ENCODE results near the gene ECT2L.
A peak's percentile ranks its signal among the peaks of the same experiment; 100 is the strongest.

The ECT2L gene

GRCh38 chr6:138818496-138819194 lies 22.8 kb downstream of the ECT2L start:
- no peak overlapping the region for H3K9ac ChIP-seq
- H3K27me3 ChIP-seq, result no peaks in the 10 kb centered on the region
- H3K27ac ChIP-seq, result no peak overlapping the region
- no peaks in the 10 kb centered on the region for H3K9me3 ChIP-seq
- peak overlapping the region; percentile 50 for H3K4me2 ChIP-seq
- H3K4me1 ChIP-seq, result peaks cover 45% of the 10 kb centered on the region
- no peaks in the 10 kb centered on the region for H4K20me1 ChIP-seq
- no peak overlapping the region for H3K4me3 ChIP-seq
- no peak for TF ChIP-seq Cebpa-rat (IDR thresholded peaks at IDR 0.05)
- no peaks in the 10 kb centered on the region for H3K36me3 ChIP-seq

GRCh38 chr6:138821519-138821918 lies 25.6 kb downstream of the ECT2L start:
- no peak for TF ChIP-seq Cebpa-rat (IDR thresholded peaks at IDR 0.05)
- Histone ChIP-seq H3K4me2 (peak overlapping the region; percentile 50), H3K4me3 (no peak overlapping the region)

GRCh38 chr6:138824482-138825144 lies 28.7 kb downstream of the ECT2L start:
- H3K27ac ChIP-seq, result no peak overlapping the region
- no peaks in the 10 kb centered on the region for H4K20me1 ChIP-seq
- no peak overlapping the region for H3K9ac ChIP-seq

More at GRCh38 chr6:138821519-138821918, 25.6 kb downstream of the ECT2L start:
- H3K9ac ChIP-seq, result no peak overlapping the region; the same call in 1 of the 2 replicates
- no peaks in the 10 kb centered on the region for H3K36me3 ChIP-seq
- peaks cover 45% of the 10 kb centered on the region for H3K4me1 ChIP-seq
- no peaks in the 10 kb centered on the region for H3K9me3 ChIP-seq
- no peaks in the 10 kb centered on the region for H4K20me1 ChIP-seq
- peak overlapping the region; percentile 72 for H3K27ac ChIP-seq
- H3K27me3 ChIP-seq, result no peaks in the 10 kb centered on the region

GRCh38 chr6:138830248-138830647 lies 34.4 kb downstream of the ECT2L start:
- no peak overlapping the region for H3K4me2 ChIP-seq
- H3K4me3 ChIP-seq, result no peak overlapping the region
- H3K9ac ChIP-seq, result no peak overlapping the region
- no peak for TF ChIP-seq Cebpa-rat (IDR thresholded peaks at IDR 0.05)
- H3K27me3 ChIP-seq, result no peaks in the 10 kb centered on the region
- H3K4me1 ChIP-seq, result no peaks in the 10 kb centered on the region
- H3K9me3 ChIP-seq, result no peaks in the 10 kb centered on the region
- H4K20me1 ChIP-seq, result no peaks in the 10 kb centered on the region
- H3K27ac ChIP-seq, result no peak overlapping the region
- no peaks in the 10 kb centered on the region for H3K36me3 ChIP-seq

More at GRCh38 chr6:138824482-138825144, 28.7 kb downstream of the ECT2L start:
- H3K27me3 ChIP-seq, result no peaks in the 10 kb centered on the region
- TF ChIP-seq Cebpa-rat (IDR thresholded peaks at IDR 0.05), result no peak
- no peaks in the 10 kb centered on the region for H3K36me3 ChIP-seq
- no peaks in the 10 kb centered on the region for H3K9me3 ChIP-seq
- no peak overlapping the region for H3K4me2 ChIP-seq
- no peak overlapping the region for H3K4me3 ChIP-seq
- peaks cover 28% of the 10 kb centered on the region for H3K4me1 ChIP-seq

- TF ChIP-seq Cebpa-rat (IDR thresholded peaks at IDR 0.05), result no peak
- H3K4me3 ChIP-seq, result no peak overlapping the region
- H3K27me3 ChIP-seq, result no peaks in the 10 kb centered on the region
- H3K4me2 ChIP-seq, result no peak overlapping the region
- no peaks in the 10 kb centered on the region for H4K20me1 ChIP-seq
- peaks cover 3% of the 10 kb centered on the region; the same call in 1 of the 2 replicates for H3K4me1 ChIP-seq
- no peaks in the 10 kb centered on the region for H3K36me3 ChIP-seq
- no peaks in the 10 kb centered on the region for H3K9me3 ChIP-seq
- H3K9ac ChIP-seq, result no peak overlapping the region
- no peak overlapping the region for H3K27ac ChIP-seq
Observed at GRCh38 chr6:138832182-138832581, 36.3 kb downstream of the ECT2L start.

- Histone ChIP-seq H3K4me3 (no peak overlapping the region), H3K4me1 (peaks cover 5% of the 10 kb centered on the region; the same call in 1 of the 2 replicates), H3K27ac (no peak overlapping the region), H3K9ac (no peak overlapping the region), H3K36me3 (no peaks in the 10 kb centered on the region), H3K4me2 (no peak overlapping the region), H3K27me3 (no peaks in the 10 kb centered on the region), H4K20me1 (no peaks in the 10 kb centered on the region), H3K9me3 (no peaks in the 10 kb centered on the region)
- no peak for TF ChIP-seq Cebpa-rat (IDR thresholded peaks at IDR 0.05)
Observed at GRCh38 chr6:138833816-138834539, 38.1 kb downstream of the ECT2L start.

GRCh38 chr6:138837246-138837645 lies 41.4 kb downstream of the ECT2L start:
- H3K9ac ChIP-seq, result no peak overlapping the region

GRCh38 chr6:138844192-138844591 lies 48.3 kb downstream of the ECT2L start:
- H3K4me1 ChIP-seq, result no peaks in the 10 kb centered on the region
- no peak overlapping the region for H3K9ac ChIP-seq

More at GRCh38 chr6:138837246-138837645, 41.4 kb downstream of the ECT2L start:
- no peak for TF ChIP-seq Cebpa-rat (IDR thresholded peaks at IDR 0.05)
- H3K4me2 ChIP-seq, result no peak overlapping the region
- no peak overlapping the region for H3K4me3 ChIP-seq
- no peak overlapping the region for H3K27ac ChIP-seq
- H3K36me3 ChIP-seq, result no peaks in the 10 kb centered on the region
- no peaks in the 10 kb centered on the region for H3K9me3 ChIP-seq
- H3K4me1 ChIP-seq, result peaks cover 5% of the 10 kb centered on the region; the same call in 1 of the 2 replicates
- no peaks in the 10 kb centered on the region for H3K27me3 ChIP-seq
- H4K20me1 ChIP-seq, result no peaks in the 10 kb centered on the region

GRCh38 chr6:138847884-138848283 lies 52.0 kb downstream of the ECT2L start:
- Histone ChIP-seq H3K4me1 (no peaks in the 10 kb centered on the region), H3K36me3 (no peaks in the 10 kb centered on the region), H4K20me1 (no peaks in the 10 kb centered on the region), H3K27ac (no peak overlapping the region), H3K9me3 (no peaks in the 10 kb centered on the region), H3K4me3 (no peak overlapping the region), H3K4me2 (no peak overlapping the region), H3K9ac (no peak overlapping the region), H3K27me3 (no peaks in the 10 kb centered on the region)
- TF ChIP-seq Cebpa-rat (IDR thresholded peaks at IDR 0.05), result no peak

More at GRCh38 chr6:138844192-138844591, 48.3 kb downstream of the ECT2L start:
- H4K20me1 ChIP-seq, result no peaks in the 10 kb centered on the region
- no peaks in the 10 kb centered on the region for H3K27me3 ChIP-seq
- H3K4me3 ChIP-seq, result no peak overlapping the region
- no peaks in the 10 kb centered on the region for H3K9me3 ChIP-seq
- no peak overlapping the region for H3K27ac ChIP-seq
- TF ChIP-seq Cebpa-rat (IDR thresholded peaks at IDR 0.05), result no peak
- H3K4me2 ChIP-seq, result no peak overlapping the region
- no peaks in the 10 kb centered on the region for H3K36me3 ChIP-seq

GRCh38 chr6:138848461-138848860 lies 52.6 kb downstream of the ECT2L start:
- Histone ChIP-seq H3K4me2 (no peak overlapping the region), H4K20me1 (no peaks in the 10 kb centered on the region), H3K27ac (no peak overlapping the region), H3K27me3 (no peaks in the 10 kb centered on the region), H3K4me3 (no peak overlapping the region), H3K36me3 (no peaks in the 10 kb centered on the region), H3K9me3 (no peaks in the 10 kb centered on the region), H3K9ac (no peak overlapping the region), H3K4me1 (no peaks in the 10 kb centered on the region)
- TF ChIP-seq Cebpa-rat (IDR thresholded peaks at IDR 0.05), result no peak
